Measurements from ENCODE around the gene ATG4A.
A peak's percentile ranks its signal among the peaks of the same experiment; 100 is the strongest.

ATG4A gene

DNA sequence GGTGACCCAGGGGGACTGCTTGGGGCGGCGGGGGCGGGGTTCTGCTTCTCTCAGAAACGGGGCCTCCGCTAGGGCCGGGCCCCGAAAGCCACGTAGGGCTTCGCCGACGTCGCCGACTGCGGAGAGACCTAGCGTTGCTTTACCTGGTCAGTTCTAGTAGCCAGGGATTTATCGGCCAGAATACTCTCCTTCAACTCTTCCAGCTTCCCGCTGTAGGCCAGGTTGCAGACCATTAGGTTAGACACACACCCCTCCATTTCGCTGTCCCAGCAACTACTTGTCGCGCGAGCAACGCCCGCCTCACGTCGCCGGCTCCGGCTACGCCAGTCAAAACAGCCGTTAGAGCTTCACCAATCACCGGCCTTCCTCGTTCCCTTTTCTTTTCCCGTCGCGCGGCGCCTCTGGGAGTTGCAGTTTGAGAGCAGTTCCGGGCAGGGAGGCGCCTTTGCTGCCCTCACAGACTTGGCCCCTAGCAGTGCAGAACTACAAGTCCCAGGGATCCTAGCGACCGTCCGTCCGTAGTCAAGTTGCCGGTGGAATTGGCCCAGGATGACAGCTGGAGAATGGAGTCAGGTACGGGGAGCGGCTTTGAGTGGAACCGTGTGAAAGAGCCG is at the start of gene ATG4A, which contains the start of gene PSMD10:
Gene ATG4A (plus strand): TSS at position 515 of the 614 bp plus-strand sequence. CDS start 49 bp downstream, at position 564.
Gene PSMD10 (minus strand): TSS at position 279 of the 614 bp plus-strand sequence. CDS start 22 bp downstream, at position 257.
- DNase-seq (ENCODE audit: low spot score): peak; percentile 22

DNA sequence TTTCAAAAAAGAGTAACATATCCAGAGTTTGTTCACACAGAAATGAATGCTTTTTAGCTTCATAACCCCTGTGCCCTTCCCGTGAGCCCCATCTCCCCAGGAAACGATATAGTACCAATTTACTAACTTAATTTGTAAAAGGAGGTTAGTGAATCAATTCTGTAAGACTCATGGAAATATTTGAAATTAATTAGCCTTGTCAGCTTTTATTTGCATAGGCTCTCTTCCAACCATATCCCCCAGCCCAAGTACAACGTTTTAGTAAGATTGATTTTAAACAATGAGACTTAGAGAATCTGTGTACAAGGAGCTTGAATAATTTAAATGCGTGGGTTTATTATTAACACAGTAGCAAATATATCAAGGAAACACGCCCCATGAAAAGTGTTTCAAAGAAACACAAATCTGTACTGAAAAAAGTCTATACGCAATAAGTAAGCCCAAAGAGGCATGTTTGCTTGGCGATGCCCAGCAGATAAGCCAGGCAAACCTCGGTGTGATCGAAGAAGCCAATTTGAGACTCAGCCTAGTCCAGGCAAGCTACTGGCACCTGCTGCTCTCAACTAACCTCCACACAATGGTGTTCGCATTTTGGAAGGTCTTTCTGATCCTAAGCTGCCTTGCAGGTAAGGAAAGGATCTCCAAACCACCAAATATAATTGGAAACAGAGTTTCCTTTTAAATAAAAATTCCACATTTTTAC is 46.9 kb upstream of the ATG4A start, which contains the start of gene VSIG1:
Gene VSIG1 (plus strand): TSS at position 512 of the 703 bp plus-strand sequence. CDS start 66 bp downstream, at position 578.
- DNase-seq (ENCODE audit: low spot score): no peak

DNA sequence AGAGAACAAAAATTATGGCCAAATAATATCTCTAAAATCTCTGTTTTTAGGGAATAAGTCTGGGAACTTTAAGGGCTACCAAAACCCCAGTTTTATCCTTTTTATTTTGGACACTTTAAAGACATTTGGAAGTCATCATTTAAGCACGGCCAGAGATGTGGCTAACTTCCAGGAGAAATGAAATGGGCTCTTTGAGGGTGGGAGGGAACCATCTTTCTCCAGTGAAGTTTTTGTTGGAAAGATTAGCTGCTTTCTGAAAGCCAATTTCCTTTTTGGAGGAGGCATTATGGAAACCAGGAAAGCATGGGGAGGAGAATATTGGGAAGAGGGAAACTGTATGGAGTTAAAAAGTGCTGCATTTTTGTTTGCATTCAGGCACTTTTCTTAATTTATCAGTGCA is 41.9 kb upstream of the ATG4A start:
- no peak for DNase-seq (ENCODE audit: low spot score)

GRCh38 chrX:108053218-108053617 is 38.4 kb upstream of the ATG4A start:
- no peak for DNase-seq (ENCODE audit: low spot score)

DNA sequence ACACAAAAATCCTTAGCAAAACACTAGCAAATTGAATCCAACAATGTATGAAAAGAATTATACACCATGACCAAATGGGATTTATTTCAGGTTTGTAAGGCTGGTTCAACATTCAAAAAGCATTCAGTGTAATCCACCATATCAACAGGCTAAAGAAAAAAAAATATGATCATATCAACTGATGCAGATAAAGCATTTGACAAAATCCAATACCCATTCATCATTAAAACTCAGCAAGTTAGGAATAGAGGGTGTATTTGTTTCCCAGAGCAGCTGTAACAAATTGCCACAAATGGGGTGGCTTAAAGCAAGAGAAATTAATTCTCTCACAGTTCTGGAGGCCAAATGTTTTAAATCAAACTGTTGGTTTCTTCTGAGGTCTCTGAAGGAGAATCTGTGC is 36.0 kb upstream of the ATG4A start:
- no peak for DNase-seq (ENCODE audit: low spot score)

GRCh38 chrX:108059801-108060200 is 31.8 kb upstream of the ATG4A start:
- DNase-seq (ENCODE audit: low spot score): no peak

- no peak for DNase-seq (ENCODE audit: low spot score)
These were observed 27.6 kb upstream of the ATG4A start for GRCh38 chrX:108064001-108064400.

GRCh38 chrX:108064613-108065012 is 27.0 kb upstream of the ATG4A start:
- no peak for DNase-seq (ENCODE audit: low spot score)

GRCh38 chrX:108068121-108068520 is 23.5 kb upstream of the ATG4A start:
- no peak for DNase-seq (ENCODE audit: low spot score)

DNA sequence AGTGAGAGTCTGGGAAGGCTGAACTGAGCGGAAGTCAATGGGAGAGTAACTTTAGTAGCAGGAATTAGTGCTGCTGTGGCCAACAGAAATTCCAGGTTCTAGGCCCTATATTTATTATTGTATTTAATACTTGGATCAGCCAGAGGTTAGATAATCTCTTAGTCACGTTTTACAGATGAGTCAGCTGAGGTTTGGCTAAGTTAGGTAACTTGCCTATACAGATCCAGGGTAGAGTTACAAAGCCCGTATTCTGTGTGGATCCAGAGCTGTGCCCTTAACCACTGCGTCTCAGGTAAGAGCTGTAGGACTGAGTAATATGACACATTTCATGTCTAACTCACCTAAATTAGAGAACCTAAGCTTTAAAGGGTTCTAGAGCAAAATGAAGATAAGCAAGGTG is 20.7 kb upstream of the ATG4A start:
- no peak for DNase-seq (ENCODE audit: low spot score)

DNA sequence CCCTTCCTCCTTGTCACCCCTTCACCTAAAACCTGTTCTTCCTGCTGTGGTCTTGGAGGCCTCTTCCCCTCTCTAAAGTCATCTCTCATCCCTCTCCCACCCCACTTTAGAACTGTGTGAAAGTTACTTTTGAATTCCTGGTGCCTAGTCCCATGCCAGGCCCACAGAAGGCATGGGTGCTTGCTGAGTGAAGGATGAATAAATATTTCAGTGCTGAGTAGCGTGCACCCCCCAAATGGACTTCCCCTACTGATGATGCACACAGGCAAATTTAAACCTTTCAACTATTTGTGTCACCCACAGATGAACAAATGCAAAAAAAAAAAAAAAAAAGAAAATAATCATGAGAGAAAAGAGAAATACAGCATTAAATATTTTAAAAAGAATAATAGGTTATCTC is 20.0 kb upstream of the ATG4A start:
- no peak for DNase-seq (ENCODE audit: low spot score)

DNA sequence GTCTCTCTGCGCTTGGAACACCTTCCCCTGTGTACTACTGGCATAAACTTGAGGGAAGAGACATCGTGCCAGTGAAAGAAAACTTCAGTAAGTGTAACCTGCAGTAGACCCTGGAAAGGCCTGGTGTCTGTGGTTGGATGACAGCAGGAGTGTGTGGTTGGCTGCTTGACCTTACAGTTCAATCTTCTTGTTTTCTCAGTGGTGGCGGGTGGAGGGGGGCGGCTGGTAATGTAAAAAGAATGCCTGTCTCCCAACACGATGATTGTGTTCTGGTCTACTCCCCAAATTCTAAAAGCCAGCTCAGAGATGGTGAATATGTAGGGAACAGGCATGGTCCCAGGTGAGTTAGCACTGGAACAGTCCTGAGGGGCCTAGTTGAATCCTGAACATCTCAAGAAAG is 18.8 kb upstream of the ATG4A start:
- DNase-seq (ENCODE audit: low spot score): no peak

DNA sequence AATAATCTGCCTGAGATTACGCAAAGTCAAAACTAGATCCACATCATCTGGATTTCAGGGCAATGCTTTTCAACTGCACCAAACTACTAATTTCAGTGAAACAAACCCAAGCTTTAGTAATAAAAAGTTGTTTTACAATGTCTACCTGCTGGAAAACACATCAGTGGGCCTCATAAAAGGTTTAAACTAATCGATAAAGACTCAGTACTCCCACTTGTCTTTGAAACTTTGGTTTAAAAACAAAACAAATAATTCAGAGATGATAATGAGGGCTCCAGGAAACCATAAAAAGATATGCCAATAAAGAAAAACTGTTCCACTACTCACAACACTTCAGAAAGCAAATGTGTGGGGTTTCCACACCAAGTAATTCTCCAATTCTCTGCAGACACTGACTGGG is 10.5 kb upstream of the ATG4A start:
- no peak for DNase-seq (ENCODE audit: low spot score)

GRCh38 chrX:108087792-108088191 is 3.8 kb upstream of the ATG4A start:
- no peak for DNase-seq (ENCODE audit: low spot score)

GRCh38 chrX:108088511-108088910 is 3.1 kb upstream of the ATG4A start:
- DNase-seq (ENCODE audit: low spot score): no peak

DNA sequence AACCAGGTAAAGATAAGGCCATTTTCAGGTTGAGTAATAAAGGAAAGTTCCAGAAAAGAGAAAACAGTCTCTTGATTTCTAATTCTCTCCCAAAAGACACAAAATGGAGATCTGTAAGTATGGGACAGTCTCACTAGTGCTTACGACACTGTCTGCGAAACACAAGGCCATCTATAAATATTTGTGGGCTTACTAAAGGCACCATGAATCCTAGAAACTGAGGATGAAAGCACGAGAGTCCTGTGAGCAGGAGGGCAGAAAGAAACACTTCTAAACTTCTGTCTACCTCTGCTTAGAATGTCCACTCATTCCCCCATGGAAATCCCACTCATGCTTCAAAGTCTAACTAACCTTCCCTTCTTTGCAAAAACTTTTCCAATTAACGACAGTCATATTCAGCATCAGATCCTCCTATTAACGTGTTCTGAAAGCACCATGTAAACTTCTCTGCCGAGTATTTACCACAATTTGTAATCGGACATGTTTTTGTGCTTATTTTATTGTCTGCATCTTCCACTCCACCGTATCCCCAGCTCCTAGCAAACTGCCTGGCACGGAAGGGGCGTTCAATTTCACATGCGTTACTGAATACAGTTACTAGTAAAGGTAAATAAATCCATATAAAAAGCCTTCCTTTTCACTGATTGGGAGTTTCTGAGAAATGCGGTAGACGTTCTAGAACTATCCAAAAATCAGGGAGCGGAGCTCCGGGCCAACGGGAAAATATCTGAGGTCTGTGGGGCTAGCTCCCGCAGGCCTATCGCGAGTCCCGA is 901 bp upstream of the ATG4A start:
- DNase-seq (ENCODE audit: low spot score): no peak

DNA sequence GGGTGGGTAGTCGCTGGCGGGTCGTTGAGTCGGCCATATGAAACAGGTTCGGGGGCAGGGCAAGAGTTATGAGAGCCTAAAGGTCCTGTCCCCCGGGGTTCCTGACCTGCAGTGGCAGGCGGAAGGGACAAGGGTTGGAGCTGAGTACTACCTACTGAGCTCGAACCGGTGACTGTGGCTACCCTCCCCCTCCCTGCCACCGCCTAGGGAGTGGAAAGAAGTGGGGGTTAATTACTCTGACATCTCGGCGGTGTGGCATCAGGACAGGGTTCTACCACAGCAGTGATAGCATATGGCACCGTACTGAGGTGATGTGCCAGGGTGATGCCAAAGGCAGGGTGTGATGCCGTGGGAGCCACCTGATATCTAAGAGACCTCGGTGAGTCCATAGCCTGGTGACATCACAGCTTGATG is 307 bp downstream of the ATG4A start:
- no peak for DNase-seq (ENCODE audit: low spot score)

GRCh38 chrX:108097380-108097779 is 5.8 kb downstream of the ATG4A start:
- DNase-seq (ENCODE audit: low spot score): no peak

GRCh38 chrX:108105473-108105872 is 13.9 kb downstream of the ATG4A start:
- DNase-seq (ENCODE audit: low spot score): no peak

GRCh38 chrX:108114541-108114940 is 23.0 kb downstream of the ATG4A start:
- no peak for DNase-seq (ENCODE audit: low spot score)

- DNase-seq (ENCODE audit: low spot score): no peak
These were observed 26.4 kb downstream of the ATG4A start for GRCh38 chrX:108117988-108118387.

- DNase-seq (ENCODE audit: low spot score): no peak
These were observed 29.7 kb downstream of the ATG4A start for GRCh38 chrX:108121291-108121690.

GRCh38 chrX:108122748-108123147 is 31.2 kb downstream of the ATG4A start:
- DNase-seq (ENCODE audit: low spot score): no peak

Data from HuH-7.5 (cell line).